Inferior parietal cortex (tissue), 1 donor: Measurements from ENCODE around the gene BACH2.
A peak's percentile ranks its signal among the peaks of the same experiment; 100 is the strongest.
"Not testable (repeated sequence)": the region's sequence is repeated elsewhere in the genome, so short reads cannot be mapped to it uniquely, and the experiment has no call there.

Experiments
- DNase-seq: peaks from one replicate; pipeline ENCODE4 v3.0.0-alpha.2; 2016; ENCODE audit errors: extremely low spot score

BACH2 gene

DNA sequence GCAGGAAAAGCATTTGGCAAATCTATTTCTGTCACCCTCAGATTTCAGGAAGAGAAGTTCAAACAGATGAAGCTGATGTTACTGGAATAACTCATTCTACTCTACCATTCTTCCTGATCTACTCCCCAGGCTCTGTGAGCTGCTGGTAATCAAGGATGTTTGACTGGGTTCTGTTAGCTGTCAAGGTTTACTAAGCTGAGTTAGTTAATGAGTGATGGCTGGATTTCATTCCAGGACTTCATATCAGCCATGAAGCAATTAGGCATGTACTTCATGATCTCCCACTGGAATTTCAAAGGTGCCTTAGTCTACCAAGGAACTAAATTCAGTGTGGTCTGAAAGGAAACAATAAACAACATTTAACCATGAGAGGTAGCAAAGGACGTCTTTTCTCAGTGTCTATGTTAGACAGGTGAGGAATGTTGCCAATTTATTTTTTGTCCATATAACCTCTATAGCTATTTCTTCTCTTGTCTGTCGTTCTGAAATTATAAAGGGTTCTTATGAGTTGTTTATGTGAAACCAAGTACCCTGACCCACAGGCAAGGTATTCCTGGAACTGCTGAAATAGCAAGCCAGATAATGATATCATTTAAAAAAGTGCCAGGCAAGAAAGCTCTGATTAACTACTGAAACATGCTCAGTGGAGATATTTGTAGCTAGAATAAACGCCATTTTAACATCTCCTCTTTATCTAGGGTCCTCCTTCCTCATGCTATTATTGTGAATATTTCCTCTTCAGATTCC, 112.9 kb downstream of the BACH2 start:
- no peak for DNase-seq

DNA sequence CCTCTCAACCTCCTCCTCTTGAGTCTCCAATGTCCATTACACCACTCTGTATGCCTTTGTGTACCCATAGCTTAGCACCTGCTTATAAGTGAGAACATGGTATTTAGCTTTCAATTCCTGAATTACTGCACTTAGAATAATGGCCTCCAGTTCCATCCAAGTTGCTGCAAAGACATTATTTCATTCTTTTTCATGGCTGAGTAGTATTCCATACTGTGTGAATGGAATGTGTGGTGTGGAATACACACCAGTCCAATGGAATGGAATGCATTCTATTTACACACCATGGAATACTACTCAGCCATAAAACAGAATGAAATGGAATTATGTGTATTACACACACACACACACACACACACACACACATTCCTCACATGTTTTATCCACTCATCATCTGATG, 116.1 kb downstream of the BACH2 start:
- DNase-seq = no peak

- no peak for DNase-seq
These were observed 117.2 kb downstream of the BACH2 start for GRCh38 chr6:90179190-90180169.

- DNase-seq = no peak
These were observed 118.2 kb downstream of the BACH2 start for GRCh38 chr6:90178384-90178855.

DNA sequence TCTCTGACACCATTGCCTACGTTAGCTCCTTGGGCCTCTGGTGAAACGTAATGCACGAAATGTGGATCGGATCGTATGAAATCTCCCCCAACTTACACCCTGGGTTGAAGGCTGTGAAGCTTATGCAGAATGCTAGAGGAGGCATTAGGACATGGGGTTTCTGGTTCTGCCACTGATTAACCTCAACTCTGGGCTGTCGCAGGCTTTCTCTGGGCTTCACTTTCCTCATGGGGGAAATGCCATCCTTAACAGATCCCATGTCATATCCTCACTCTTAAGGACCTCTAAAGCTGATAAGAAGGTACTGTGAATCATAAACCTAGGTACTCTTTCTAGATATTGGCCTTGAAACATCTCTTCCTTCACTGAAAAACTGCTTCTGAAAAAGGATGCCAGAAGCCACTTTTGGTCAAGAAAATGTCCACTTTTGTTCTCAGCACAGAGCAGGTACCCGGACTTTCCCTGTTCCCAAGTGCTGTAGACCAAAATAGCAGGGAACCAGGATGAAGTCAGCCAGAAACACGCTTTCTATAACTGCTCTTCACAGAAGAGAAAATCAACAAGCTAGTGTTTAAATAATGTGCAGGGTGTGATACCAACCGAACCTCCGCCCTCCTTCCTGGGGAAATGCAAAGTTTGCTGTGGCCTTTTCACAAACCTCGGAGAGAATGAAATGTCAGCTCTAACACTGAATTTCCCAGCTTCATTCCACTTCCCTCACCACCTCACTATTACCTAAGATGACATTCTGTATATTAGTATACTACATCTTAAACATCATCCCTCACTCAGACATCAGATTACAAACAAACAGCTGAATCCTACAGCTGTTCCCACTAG, 118.9 kb downstream of the BACH2 start:
- no peak for DNase-seq

DNA sequence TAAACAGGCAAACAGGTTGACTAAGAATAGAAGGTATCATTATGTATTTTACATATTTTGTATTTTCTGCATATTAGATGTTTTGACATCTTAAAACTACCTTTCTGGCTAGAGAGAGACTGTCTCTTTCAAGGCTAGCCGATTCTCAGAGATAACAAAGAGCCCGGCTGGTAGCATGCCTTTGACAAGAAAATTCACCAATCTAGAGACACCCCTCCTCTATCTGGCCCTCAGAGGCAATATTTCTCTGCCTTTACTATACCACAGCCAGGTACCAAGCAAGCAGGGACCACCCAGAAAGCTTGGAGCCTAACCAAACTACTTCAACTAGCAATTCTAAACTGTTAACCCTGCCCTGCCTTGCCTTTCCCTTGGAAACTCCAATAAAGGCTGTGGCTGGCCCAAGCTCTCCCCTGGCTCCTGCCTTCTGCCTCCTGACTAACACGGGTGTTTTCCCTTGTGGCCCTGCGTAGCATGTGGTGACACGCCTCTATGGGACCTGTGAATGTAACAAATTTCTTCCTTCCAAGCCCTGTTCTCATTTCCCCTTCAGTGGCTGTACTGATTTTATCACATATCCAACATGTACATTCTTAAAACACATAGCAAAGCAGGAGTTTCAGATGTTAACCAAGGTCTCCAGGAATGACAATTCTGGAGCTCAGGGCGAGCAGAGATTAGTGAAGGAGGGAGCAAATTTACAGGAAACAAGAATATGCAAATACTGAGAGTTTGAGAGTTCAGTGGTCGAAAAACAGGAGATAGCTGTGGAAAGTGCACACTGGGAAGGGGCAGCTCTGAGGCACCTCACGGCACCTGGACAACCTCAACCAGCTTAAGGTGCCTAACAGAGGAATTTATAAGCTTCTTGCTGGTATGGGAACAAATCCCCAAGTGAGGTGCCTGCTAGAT, 120.8 kb downstream of the BACH2 start:
- DNase-seq = no peak

DNA sequence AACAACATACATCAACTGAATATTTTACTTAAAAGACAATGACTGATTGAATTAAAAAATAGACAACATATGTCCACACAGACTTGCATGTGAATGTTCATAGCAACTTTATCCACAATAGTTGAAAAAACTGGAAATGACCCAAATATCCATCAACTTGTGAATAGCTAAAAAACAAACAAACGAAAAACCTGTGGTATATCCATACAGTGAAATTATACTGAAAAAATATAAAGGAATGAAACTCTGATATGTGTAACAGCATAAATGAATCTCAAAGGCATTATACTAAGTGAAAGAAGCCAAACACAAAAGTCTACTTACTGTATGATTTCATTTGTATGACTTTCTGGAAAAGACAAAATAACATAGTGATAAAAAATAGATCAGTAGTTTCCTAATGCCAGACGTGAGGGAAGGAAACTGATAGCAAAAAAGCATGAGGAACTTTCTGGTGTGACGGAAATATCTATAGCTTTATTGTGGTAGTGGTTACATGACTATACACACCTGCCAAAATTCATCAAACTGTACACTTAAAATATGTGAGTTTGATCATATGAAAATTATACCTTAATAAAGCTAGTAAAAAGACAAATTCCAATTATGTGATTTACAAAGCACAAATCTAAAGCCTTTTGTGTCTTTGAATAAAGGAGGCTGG, 123.2 kb downstream of the BACH2 start:
- no peak for DNase-seq

- DNase-seq = no peak
These were observed 126.0 kb downstream of the BACH2 start for GRCh38 chr6:90170601-90171000.

DNA sequence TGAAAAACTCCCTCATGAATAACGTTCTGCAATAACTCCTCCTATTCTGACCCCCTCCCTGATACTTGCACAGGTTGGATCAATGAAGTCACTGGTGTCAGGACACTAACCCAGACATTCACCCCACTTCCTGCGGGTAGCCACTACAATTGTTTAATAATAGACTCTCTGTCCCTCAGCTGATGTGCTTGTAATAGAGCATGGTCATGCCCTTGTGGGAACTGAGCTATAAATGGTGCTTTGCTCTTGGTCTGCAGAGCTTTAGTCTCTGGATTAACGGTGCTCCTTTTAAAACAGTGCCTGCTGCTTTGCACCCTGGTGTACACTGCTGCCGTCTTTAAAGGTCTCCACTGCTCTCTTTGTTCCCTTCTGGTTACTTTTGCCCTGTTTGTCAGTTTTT, 127.3 kb downstream of the BACH2 start:
- DNase-seq = no peak

GRCh38 chr6:90168693-90169131, 127.9 kb downstream of the BACH2 start:
- DNase-seq = no peak

- no peak for DNase-seq
These were observed 128.9 kb downstream of the BACH2 start for GRCh38 chr6:90167514-90168379.

DNA sequence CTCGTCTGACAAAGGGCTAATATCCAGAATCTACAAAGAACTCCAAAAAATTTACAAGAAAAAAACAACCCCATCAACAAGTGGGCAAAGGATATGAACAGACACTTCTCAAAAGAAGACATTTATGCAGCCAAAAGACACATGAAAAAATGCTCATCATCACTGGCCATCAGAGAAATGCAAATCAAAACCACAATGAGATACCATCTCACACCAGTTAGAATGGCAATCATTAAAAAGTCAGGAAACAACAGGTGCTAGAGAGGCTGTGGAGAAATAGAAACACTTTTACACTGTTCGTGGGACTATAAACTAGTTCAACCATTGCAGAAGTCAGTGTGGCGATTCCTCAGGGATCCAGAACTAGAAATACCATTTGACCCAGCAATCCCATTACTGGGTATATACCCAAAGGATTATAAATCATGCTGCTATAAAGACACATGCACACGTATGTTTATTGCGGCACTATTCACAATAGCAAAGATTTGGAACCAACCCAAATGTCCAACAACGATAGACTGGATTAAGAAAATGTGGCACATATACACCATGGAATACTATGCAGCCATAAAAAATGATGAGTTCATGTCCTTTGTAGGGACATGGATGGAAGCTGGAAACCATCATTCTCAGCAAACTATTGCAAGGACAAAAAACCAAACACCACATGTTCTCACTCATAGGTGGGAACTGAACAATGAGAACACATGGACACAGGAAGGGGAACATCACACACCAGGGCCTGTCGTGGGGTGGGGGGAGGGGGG, 130.3 kb downstream of the BACH2 start:
- DNase-seq = not testable (repeated sequence)

GRCh38 chr6:90162648-90163387, 133.8 kb downstream of the BACH2 start:
- no peak for DNase-seq

DNA sequence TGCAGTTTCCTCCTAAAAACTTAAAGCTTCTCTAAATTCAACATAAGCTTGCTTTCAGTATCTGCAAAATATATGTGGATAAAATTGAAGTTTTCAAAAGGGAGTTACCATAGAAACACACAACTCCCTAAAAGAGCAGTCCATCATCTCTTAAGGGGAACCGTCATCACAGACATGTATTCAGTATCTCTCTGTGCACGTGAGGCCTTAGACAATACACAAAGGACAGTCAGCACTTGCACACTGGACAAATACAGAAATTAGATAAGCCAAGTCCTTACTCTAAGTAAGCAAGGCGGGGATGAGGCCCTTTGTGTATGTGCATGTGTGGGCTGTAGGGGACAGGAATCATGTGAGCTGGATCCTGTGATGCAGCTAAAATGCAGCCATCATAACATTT, 136.6 kb downstream of the BACH2 start:
- peak; percentile 72 for DNase-seq

GRCh38 chr6:90159452-90159851, 137.2 kb downstream of the BACH2 start:
- DNase-seq = no peak

GRCh38 chr6:90158936-90159335, 137.7 kb downstream of the BACH2 start:
- DNase-seq = no peak

DNA sequence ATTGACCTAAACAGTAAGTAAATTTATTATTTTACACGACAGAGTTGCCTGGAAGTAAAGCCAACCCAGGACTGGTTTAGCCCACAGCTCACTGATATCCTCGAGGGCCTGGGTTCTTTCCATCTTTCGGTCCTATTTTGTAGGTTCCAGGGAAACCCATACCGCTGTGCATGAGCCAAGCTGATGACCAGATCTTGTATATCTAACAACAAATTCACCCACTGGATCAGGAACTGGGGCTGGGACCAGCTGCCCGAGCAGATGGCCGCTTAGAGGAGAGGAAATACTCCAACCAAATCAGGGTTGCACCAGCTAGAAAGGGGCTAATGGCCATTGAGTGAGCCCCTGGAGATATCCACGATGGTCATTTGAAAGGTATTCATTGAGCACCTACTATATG, 139.2 kb downstream of the BACH2 start:
- DNase-seq = no peak

DNA sequence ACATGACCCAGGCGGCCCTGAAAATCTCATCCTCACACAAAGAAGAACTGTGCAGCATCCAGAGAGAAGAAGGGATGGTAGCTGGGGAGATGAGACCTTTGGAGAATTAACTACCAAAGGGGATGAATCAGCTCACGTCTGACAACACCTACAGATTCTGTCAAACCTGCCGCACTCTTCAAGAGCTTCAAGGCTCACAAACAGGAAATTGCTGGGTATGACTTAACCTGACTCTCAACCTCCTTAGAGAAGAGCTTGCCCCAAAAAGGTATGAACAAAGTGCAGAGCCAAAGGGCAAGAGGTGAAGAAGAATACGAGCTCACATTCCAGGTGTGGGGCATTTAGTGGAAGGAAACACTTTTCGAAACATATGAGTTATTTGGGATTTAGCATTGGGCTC, 139.8 kb downstream of the BACH2 start:
- DNase-seq = no peak
